Endothelial cell of umbilical vein (primary cell): ENCODE measurements around the gene NFU1. TPM values are rescaled to one million over a fixed set of nuclear protein-coding genes. Genes with fewer than 3 reads are reported as not detected.

ENCODE experiments used
- BruUV-seq: library from RNA; stranded (reverse); fragments of 400-500 nt; replicated peaks from 2 replicates; lab custom pipeline; 2021; lab: Mats Ljungman, UMichigan
- CTCF ChIA-PET: fragments of 300-600, 350-600 bp; sonication (Branson Sonifier 250); formaldehyde crosslinking; loops from one replicate; lab custom pipeline; 2021; ENCODE audit warnings: antibody characterized with exemption, inconsistent platforms; lab: Charles Lee
- POLR2A ChIA-PET: fragments of 300-600, 350-600 bp; sonication (Branson Sonifier 250); formaldehyde crosslinking; loops from one replicate; lab custom pipeline; 2021; ENCODE audit warnings: antibody characterized with exemption, inconsistent platforms; lab: Charles Lee
- DNase-seq: peaks from one replicate; pipeline ENCODE4 v3.0.0-alpha.2; 2011; ENCODE audit warnings: low read depth, low spot score
- FAIRE-seq: peaks from 2 replicates; lab custom pipeline; 2011; peaks lifted over from hg19 to GRCh38; lab: Jason Lieb, UNC
- H2AFZ ChIP-seq: 2 replicates; pipeline ENCODE4 v1.6.0; 2012; ENCODE audit warnings: low read depth, low read length, control low read depth, inconsistent platforms
- H3K27ac ChIP-seq: 2 replicates; pipeline ENCODE4 v1.5.1; 2011; ENCODE audit warnings: low read depth, mild to moderate bottlenecking, control low read depth, low read length, moderate library complexity; ENCODE audit not compliant: insufficient read depth
- H3K27me3 ChIP-seq, 2 experiments: 2 replicates each; pipeline versions ENCODE4 v1.6.0 to v1.6.1; 2011; ENCODE audit warnings: low read length in 2 of 2, mixed read lengths in 1 of 2; ENCODE audit not compliant: control insufficient read depth in 2 of 2, insufficient read depth in 2 of 2
- H3K36me3 ChIP-seq, 2 experiments: 2 replicates in 1 of 2; 3 replicates in 1 of 2; pipeline ENCODE4 v1.5.1; 2011; ENCODE audit warnings: low read length in 2 of 2, mild to moderate bottlenecking in 1 of 2, moderate library complexity in 1 of 2; ENCODE audit not compliant: control insufficient read depth in 2 of 2, insufficient read depth in 2 of 2; ENCODE audit errors: extremely low read depth in 1 of 2
- H3K4me1 ChIP-seq: 3 replicates; pipeline ENCODE4 v1.5.1; 2011; ENCODE audit warnings: mild to moderate bottlenecking, low read length; ENCODE audit not compliant: control insufficient read depth, insufficient read depth; ENCODE audit errors: extremely low read depth
- H3K4me2 ChIP-seq: 2 replicates; pipeline ENCODE4 v1.6.1; 2011; ENCODE audit warnings: low read length, control low read depth, mixed read lengths; ENCODE audit not compliant: insufficient read depth
- H3K4me3 ChIP-seq, 3 experiments: fragments of 200-600 bp in 1 of 3; sonication (generic), shearing (Covaris generic) in 1 of 3; replicated peaks in 1 of 3; 2 replicates each; pipeline ENCODE4 v1.5.1; 2011 to 2016; ENCODE audit warnings: control low read depth in 3 of 3, low read length in 3 of 3, mild to moderate bottlenecking in 2 of 3, inconsistent platforms in 1 of 3, low read depth in 1 of 3, moderate library complexity in 1 of 3; ENCODE audit not compliant: insufficient read depth in 1 of 3
- H3K79me2 ChIP-seq: 2 replicates; pipeline ENCODE4 v1.6.0; 2012; ENCODE audit warnings: low read length, inconsistent platforms; ENCODE audit not compliant: control insufficient read depth, insufficient read depth
- H3K9ac ChIP-seq: replicated peaks from 2 replicates; pipeline ENCODE3; 2011; ENCODE audit warnings: low read length, control low read depth; ENCODE audit not compliant: insufficient read depth; ENCODE audit errors: extremely low read depth
- H3K9me1 ChIP-seq: replicated peaks from 3 replicates; pipeline ENCODE4 v1.6.0; 2011; ENCODE audit warnings: mild to moderate bottlenecking, low read length; ENCODE audit not compliant: control insufficient read depth, insufficient read depth; ENCODE audit errors: extremely low read depth
- H3K9me3 ChIP-seq: replicated peaks from 2 replicates; pipeline ENCODE4 v1.5.1; 2012; ENCODE audit warnings: low read length, inconsistent platforms; ENCODE audit not compliant: control insufficient read depth, insufficient read depth
- H4K20me1 ChIP-seq: replicated peaks from 2 replicates; pipeline ENCODE3; 2011; ENCODE audit warnings: mild to moderate bottlenecking, low read length; ENCODE audit not compliant: control insufficient read depth, insufficient read depth; ENCODE audit errors: extremely low read depth
- EZH2 ChIP-seq: IDR thresholded peaks from 2 replicates; pipeline ENCODE4 v1.6.1; 2012; ENCODE audit warnings: borderline replicate concordance, low read depth, mild to moderate bottlenecking, moderate library complexity, low read length, inconsistent platforms; ENCODE audit not compliant: severe bottlenecking
- FOS ChIP-seq: IDR thresholded peaks from 2 replicates; pipeline ENCODE4 v1.6.1; 2011; ENCODE audit warnings: mild to moderate bottlenecking, low read length, moderate library complexity, borderline replicate concordance; ENCODE audit not compliant: insufficient read depth
- GATA2 ChIP-seq: IDR thresholded peaks from 2 replicates; pipeline ENCODE4 v1.7.0; 2011; ENCODE audit warnings: low read depth, mild to moderate bottlenecking, moderate library complexity, mixed read lengths, low read length; ENCODE audit not compliant: insufficient read length, insufficient read depth
- JUN ChIP-seq: IDR thresholded peaks from 2 replicates; pipeline ENCODE4 v1.6.1; 2011; ENCODE audit warnings: borderline replicate concordance, low read depth; ENCODE audit not compliant: insufficient read length, insufficient read depth
- MYC ChIP-seq: IDR thresholded peaks from one replicate; pipeline ENCODE4 v1.6.1; 2011; ENCODE audit warnings: mild to moderate bottlenecking, low read depth, low read length
- POLR2A ChIP-seq: IDR thresholded peaks from 2 replicates; pipeline ENCODE4 v1.6.1; 2012; ENCODE audit warnings: low read depth, mild to moderate bottlenecking, control low read depth, low read length
- POLR2AphosphoS5 ChIP-seq: IDR thresholded peaks from 2 replicates; pipeline ENCODE4 v1.6.1; 2012; ENCODE audit warnings: low read depth, mild to moderate bottlenecking, control low read depth, low read length, moderate library complexity; ENCODE audit not compliant: insufficient read depth
- dilution Hi-C: fragments of 300-500 bp; cut with MboI; formaldehyde crosslinking; loops from one replicate; pipeline ENCODE4 v1.15.0; 2019; ENCODE audit warnings: low sequenced_read_pairs; ENCODE audit not compliant: extremely low pct_ligation_motif_present
- intact Hi-C: fragments of 100-400 bp; cut with micrococcal nuclease; formaldehyde crosslinking; loops from one replicate; pipeline ENCODE4 v1.10.0; 2022
- polyA plus RNA-seq, 4 experiments: library from polyadenylated mRNA; depleted of rRNA in 3 of 4; stranded (reverse) in 3 of 4; unstranded in 1 of 4; fragments of >200 nt; gene quantifications; 2 replicates each; pipeline versions ENCODE4 v1.2.1 to v1.2.3, GENCODE V29; 2011 to 2012; ENCODE audit warnings: missing spikeins in 1 of 4
- total RNA-seq: library from RNA; stranded (reverse); gene quantifications from 2 replicates; pipeline ENCODE4 v1.2.3, GENCODE V29; 2021
- TF ChIP-seq, protein P1 (sequence below), 2 donors: IDR thresholded peaks; 1 replicate in 1 of 2; 2 replicates in 1 of 2; pipeline ENCODE4 v1.5.1; 2011; ENCODE audit warnings: low read length in 2 of 2, mild to moderate bottlenecking in 2 of 2, moderate library complexity in 2 of 2, control low read depth in 1 of 2, inconsistent platforms in 1 of 2, low read depth in 1 of 2; ENCODE audit not compliant: insufficient read depth in 1 of 2; ENCODE audit errors: extremely low read depth in 1 of 2
- TF ChIP-seq, protein P2 (sequence below): IDR thresholded peaks from 2 replicates; pipeline ENCODE4 v1.6.1; 2011; ENCODE audit not compliant: insufficient read depth, insufficient read length

Gene NFU1
- total and polyA plus RNA-seq, 2 donors (not counting 3 experiments of a cell fraction or from before 2014, with no cell fraction given) = 19.6 to 49.7 TPM

DNA sequence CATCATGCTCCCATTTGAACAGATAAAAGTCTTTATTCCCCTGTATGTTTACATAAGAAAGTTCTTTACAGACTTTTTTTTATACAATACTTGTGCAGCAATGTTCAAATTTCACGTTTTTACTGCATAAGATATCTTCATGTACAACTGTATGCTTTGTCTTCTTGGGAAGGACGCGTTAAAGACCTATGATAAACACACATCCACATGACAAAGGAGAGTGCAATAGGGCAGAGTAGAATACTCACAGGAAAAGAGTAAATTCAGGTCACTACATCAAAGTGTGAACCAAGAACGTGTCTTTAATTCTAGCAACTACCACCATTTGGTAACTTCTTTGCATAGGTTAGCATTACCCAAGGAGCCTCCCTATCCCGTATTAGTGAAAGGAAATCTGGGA, 33.7 kb upstream of the NFU1 start:
- Histone ChIP-seq H2AFZ (no peak overlapping the region), H3K27me3 (no peaks in the 10 kb centered on the region), H3K4me3 (no peak overlapping the region), H3K9me3 (no peaks in the 10 kb centered on the region), H3K36me3 (peaks cover 12 to 15% of the 10 kb centered on the region in 2 experiments), H3K79me2 (no peaks in the 10 kb centered on the region), H3K4me1 (no peaks in the 10 kb centered on the region), H3K27ac (no peak overlapping the region), H3K4me2 (no peak overlapping the region), H3K9ac (no peak overlapping the region), H3K9me1 (no peaks in the 10 kb centered on the region), H4K20me1 (no peaks in the 10 kb centered on the region)
- TF ChIP-seq EZH2 (no peak), MYC (no peak), JUN (no peak), FOS (no peak), GATA2 (no peak), POLR2AphosphoS5 (no peak), POLR2A (no peak)
- TF ChIP-seq, protein P1, sequence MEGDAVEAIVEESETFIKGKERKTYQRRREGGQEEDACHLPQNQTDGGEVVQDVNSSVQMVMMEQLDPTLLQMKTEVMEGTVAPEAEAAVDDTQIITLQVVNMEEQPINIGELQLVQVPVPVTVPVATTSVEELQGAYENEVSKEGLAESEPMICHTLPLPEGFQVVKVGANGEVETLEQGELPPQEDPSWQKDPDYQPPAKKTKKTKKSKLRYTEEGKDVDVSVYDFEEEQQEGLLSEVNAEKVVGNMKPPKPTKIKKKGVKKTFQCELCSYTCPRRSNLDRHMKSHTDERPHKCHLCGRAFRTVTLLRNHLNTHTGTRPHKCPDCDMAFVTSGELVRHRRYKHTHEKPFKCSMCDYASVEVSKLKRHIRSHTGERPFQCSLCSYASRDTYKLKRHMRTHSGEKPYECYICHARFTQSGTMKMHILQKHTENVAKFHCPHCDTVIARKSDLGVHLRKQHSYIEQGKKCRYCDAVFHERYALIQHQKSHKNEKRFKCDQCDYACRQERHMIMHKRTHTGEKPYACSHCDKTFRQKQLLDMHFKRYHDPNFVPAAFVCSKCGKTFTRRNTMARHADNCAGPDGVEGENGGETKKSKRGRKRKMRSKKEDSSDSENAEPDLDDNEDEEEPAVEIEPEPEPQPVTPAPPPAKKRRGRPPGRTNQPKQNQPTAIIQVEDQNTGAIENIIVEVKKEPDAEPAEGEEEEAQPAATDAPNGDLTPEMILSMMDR (IDR thresholded peaks at IDR 0.05; ENCODE audit: extremely low read depth in 1 of 2, insufficient read depth in 1 of 2, low read depth in 1 of 2, low read length in 2 of 2) = no peak
- TF ChIP-seq, protein P2, sequence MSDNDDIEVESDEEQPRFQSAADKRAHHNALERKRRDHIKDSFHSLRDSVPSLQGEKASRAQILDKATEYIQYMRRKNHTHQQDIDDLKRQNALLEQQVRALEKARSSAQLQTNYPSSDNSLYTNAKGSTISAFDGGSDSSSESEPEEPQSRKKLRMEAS = no peak
- FAIRE-seq (peak; percentile 63), DNase-seq (no peak)
- no TSS peak for BruUV-seq
- CTCF ChIA-PET = interaction anchor here (1.2 kb wide), 1 partner anchor 42 kb away, joined by 3 read pairs; no protein-coding TSS in a partner anchor
- intact Hi-C loops = no loop called here
- dilution Hi-C loops = no loop called here
- POLR2A ChIA-PET = no interaction called here
